Measurements from ENCODE around the gene RDX.

RDX gene

GRCh38 chr11:110133160-110133559, 163.3 kb downstream of the RDX start:
- no peak for DNase-seq (ENCODE audit: low read depth in 3 of 3, low spot score in 1 of 3)

- no peak for DNase-seq (ENCODE audit: low read depth in 3 of 3, low spot score in 1 of 3)
Measured at GRCh38 chr11:110131386-110132123, 164.9 kb downstream of the RDX start.

- no peak for DNase-seq (ENCODE audit: low read depth in 3 of 3, low spot score in 1 of 3)
Measured at GRCh38 chr11:110130642-110131238, 165.7 kb downstream of the RDX start.

DNA sequence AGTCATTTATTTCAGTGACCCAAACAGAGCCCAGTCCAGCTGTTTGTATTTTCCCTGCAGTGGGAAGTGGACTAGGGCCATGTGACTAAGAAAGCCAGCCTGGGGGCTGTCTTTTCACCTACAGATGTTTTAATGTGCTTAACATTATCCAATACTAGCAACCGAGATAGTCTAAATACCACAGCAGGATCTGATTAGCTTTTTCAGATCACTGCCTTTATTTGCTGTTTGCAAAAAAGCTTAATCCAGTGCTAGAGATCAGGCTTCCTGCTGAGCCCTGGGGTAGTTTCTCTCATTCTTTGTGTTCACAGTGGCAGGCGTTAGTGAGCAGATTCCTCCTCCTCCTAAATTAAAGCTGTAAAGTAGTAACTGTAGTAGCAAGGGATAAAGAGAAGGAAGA, 168.3 kb downstream of the RDX start:
- DNase-seq (ENCODE audit: low read depth in 3 of 3, low spot score in 1 of 3), result no peak

GRCh38 chr11:110126936-110127335, 169.5 kb downstream of the RDX start:
- no peak for DNase-seq (ENCODE audit: low read depth in 3 of 3, low spot score in 1 of 3)

- DNase-seq (ENCODE audit: low read depth in 3 of 3, low spot score in 1 of 3), result no peak
Measured at GRCh38 chr11:110125632-110126031, 170.8 kb downstream of the RDX start.
